ENCODE measurements around the gene MCMBP. TPM values are rescaled to one million over a fixed set of nuclear protein-coding genes. Genes with fewer than 3 reads are reported as not detected.

The MCMBP gene
- total RNA-seq, 6 experiments from 2014 or later: 15.0 to 25.6 (median 19.5) TPM

GRCh38 chr10:119862524-119862923, 10.1 kb downstream of the MCMBP start:
- DNase-seq (no peak), ATAC-seq (no peak)
- intact Hi-C loops (cut with DNase I): no loop called here
- WGBS (ENCODE audit: insufficient coverage, low coverage, low lambda C conversion rate, missing lambda C conversion rate): 74% methylated on average over 1 of the region's 1 CpG
- no peak for TF ChIP-seq POLR2A (IDR thresholded peaks at IDR 0.05)
- TF ChIP-seq, protein P1, sequence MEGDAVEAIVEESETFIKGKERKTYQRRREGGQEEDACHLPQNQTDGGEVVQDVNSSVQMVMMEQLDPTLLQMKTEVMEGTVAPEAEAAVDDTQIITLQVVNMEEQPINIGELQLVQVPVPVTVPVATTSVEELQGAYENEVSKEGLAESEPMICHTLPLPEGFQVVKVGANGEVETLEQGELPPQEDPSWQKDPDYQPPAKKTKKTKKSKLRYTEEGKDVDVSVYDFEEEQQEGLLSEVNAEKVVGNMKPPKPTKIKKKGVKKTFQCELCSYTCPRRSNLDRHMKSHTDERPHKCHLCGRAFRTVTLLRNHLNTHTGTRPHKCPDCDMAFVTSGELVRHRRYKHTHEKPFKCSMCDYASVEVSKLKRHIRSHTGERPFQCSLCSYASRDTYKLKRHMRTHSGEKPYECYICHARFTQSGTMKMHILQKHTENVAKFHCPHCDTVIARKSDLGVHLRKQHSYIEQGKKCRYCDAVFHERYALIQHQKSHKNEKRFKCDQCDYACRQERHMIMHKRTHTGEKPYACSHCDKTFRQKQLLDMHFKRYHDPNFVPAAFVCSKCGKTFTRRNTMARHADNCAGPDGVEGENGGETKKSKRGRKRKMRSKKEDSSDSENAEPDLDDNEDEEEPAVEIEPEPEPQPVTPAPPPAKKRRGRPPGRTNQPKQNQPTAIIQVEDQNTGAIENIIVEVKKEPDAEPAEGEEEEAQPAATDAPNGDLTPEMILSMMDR (IDR thresholded peaks at IDR 0.05): no peak
- Histone ChIP-seq H3K27me3 (no peaks in the 10 kb centered on the region), H3K4me1 (peaks cover 0 to 8% (median 0%) of the 10 kb centered on the region in 4 donors), H3K9me3 (no peaks in the 10 kb centered on the region), H3K36me3 (no peaks in the 10 kb centered on the region), H3K27ac (no peak overlapping the region), H3K4me3 (no peak overlapping the region)

- Histone ChIP-seq H3K4me3 (no peak overlapping the region), H3K9me3 (no peaks in the 10 kb centered on the region), H3K27me3 (no peaks in the 10 kb centered on the region), H3K4me1 (peaks cover 0 to 8% (median 0%) of the 10 kb centered on the region in 4 donors), H3K36me3 (peaks cover 0 to 8% (median 4%) of the 10 kb centered on the region in 4 donors), H3K27ac (no peak overlapping the region)
- ATAC-seq (no peak), DNase-seq (no peak)
- intact Hi-C loops (cut with DNase I): no loop called here
- TF ChIP-seq POLR2A (IDR thresholded peaks at IDR 0.05): no peak
- TF ChIP-seq, protein P1 (IDR thresholded peaks at IDR 0.05): no peak
- WGBS (ENCODE audit: insufficient coverage, low coverage, low lambda C conversion rate, missing lambda C conversion rate): 74% methylated on average over 7 of the region's 7 CpGs
Observed at GRCh38 chr10:119860866-119861607, 11.6 kb downstream of the MCMBP start.

DNA sequence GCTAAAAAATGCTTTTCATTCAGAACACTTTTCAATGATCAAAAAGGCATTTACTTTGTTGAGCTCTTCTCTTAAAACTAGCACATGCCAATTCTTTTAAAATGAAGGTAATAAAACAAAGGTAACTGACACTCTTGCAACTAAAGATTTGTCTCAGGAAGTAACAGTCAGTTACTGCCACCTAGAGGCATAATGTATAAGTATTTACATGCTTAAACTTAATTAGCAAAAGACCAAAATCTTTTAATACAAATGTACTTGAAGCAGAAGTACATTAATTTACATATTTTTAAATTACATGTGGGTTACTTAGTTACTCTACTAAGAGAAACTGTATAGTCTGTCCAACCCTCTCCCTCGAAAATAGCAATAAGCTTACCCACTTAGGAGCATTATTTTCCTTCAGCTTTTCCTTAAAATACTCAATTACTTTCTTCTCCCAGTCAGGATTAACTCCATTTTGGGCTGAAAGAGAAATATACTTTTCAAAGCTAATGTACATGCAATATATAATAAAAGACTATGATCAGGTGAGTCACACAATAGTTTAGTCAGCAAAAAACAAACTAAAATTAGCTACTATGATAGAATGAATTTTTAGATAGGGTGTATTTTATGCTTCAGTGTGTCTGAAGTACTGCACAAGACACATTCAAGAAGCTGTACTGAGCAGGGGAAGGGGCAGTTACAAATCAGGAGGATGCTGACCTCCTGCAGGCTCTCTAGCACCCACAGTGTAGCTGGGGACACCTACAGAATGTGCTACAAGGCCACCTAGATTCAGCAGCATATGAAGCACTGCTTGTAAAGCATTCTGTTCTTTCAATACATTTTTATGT, 13.0 kb downstream of the MCMBP start:
- H3K4me3 ChIP-seq: no peak overlapping the region
- TF ChIP-seq, protein P1 (IDR thresholded peaks at IDR 0.05): peak; percentile 47 to 64 (median 64)
- TF ChIP-seq POLR2A (IDR thresholded peaks at IDR 0.05): no peak
- 89% methylated on average over 1 of the region's 1 CpG for WGBS (ENCODE audit: insufficient coverage, low coverage, low lambda C conversion rate, missing lambda C conversion rate)
- no peaks in the 10 kb centered on the region for H3K27me3 ChIP-seq
- H3K36me3 ChIP-seq: peaks cover 0 to 13% (median 4%) of the 10 kb centered on the region in 4 donors
- ATAC-seq (peak in 3 of 4 donors; percentile 55 to 61 (median 60)), DNase-seq (no peak)
- H3K4me1 ChIP-seq: peaks cover 0 to 8% (median 0%) of the 10 kb centered on the region in 4 donors
- no peaks in the 10 kb centered on the region for H3K9me3 ChIP-seq
- intact Hi-C loops (cut with DNase I): loop anchor here in 1 of 2 donors (5.0 kb wide), 1 partner anchor 172 kb away; no protein-coding TSS in a partner anchor
- no peak overlapping the region for H3K27ac ChIP-seq

GRCh38 chr10:119858063-119858462, 14.6 kb downstream of the MCMBP start:
- WGBS (ENCODE audit: insufficient coverage, low coverage, low lambda C conversion rate, missing lambda C conversion rate): 17% methylated on average over 1 of the region's 1 CpG
- intact Hi-C loops (cut with DNase I): loop anchor here in 1 of 2 donors (5.0 kb wide), 1 partner anchor 171 kb away; no protein-coding TSS in a partner anchor
- Histone ChIP-seq H3K4me3 (no peak overlapping the region), H3K9me3 (no peaks in the 10 kb centered on the region), H3K27ac (no peak overlapping the region), H3K36me3 (peaks cover 0 to 23% (median 7%) of the 10 kb centered on the region in 4 donors), H3K27me3 (no peaks in the 10 kb centered on the region), H3K4me1 (peaks cover 0 to 8% (median 0%) of the 10 kb centered on the region in 4 donors)
- no peak for DNase-seq
- TF ChIP-seq POLR2A (IDR thresholded peaks at IDR 0.05): no peak
- TF ChIP-seq, protein P1 (IDR thresholded peaks at IDR 0.05): no peak
- peak; percentile 59 to 85 (median 75) for ATAC-seq
